Endometrium (tissue), 2 donors: Measurements from ENCODE around the gene POC1B.

Source experiments
- FAIRE-seq: peaks from 2 replicates; lab custom pipeline; 2012; peaks lifted over from hg19 to GRCh38; lab: Jason Lieb, UNC
- donor health status: control.
- donor health status: control.

Gene POC1B

GRCh38 chr12:89418228-89418910 lies 107.5 kb downstream of the POC1B start:
- no peak for FAIRE-seq

GRCh38 chr12:89417246-89417977 lies 108.4 kb downstream of the POC1B start:
- FAIRE-seq: no peak

- FAIRE-seq: no peak
These were observed 109.6 kb downstream of the POC1B start for GRCh38 chr12:89416049-89416792.

GRCh38 chr12:89414851-89415250 lies 111.0 kb downstream of the POC1B start:
- FAIRE-seq: no peak

GRCh38 chr12:89414322-89414721 lies 111.5 kb downstream of the POC1B start:
- no peak for FAIRE-seq

GRCh38 chr12:89413234-89413633 lies 112.6 kb downstream of the POC1B start:
- no peak for FAIRE-seq

- no peak for FAIRE-seq
These were observed 113.2 kb downstream of the POC1B start for GRCh38 chr12:89412665-89413064.

GRCh38 chr12:89411846-89412245 lies 114.0 kb downstream of the POC1B start:
- FAIRE-seq: no peak

- FAIRE-seq: no peak
These were observed 114.6 kb downstream of the POC1B start for GRCh38 chr12:89411234-89411633.

- no peak for FAIRE-seq
These were observed 120.1 kb downstream of the POC1B start for GRCh38 chr12:89405626-89406345.

- FAIRE-seq: no peak
These were observed 124.3 kb downstream of the POC1B start for GRCh38 chr12:89401433-89402058.

GRCh38 chr12:89400415-89400814 lies 125.4 kb downstream of the POC1B start:
- FAIRE-seq: no peak

GRCh38 chr12:89395712-89396111 lies 130.1 kb downstream of the POC1B start:
- FAIRE-seq: no peak

GRCh38 chr12:89393551-89394121 lies 132.2 kb downstream of the POC1B start:
- FAIRE-seq: no peak

GRCh38 chr12:89392391-89392790 lies 133.5 kb downstream of the POC1B start:
- no peak for FAIRE-seq

- FAIRE-seq: no peak
These were observed 134.0 kb downstream of the POC1B start for GRCh38 chr12:89391726-89392336.

GRCh38 chr12:89390802-89391673 lies 134.8 kb downstream of the POC1B start:
- FAIRE-seq: no peak

GRCh38 chr12:89389755-89390661 lies 135.8 kb downstream of the POC1B start:
- no peak for FAIRE-seq

GRCh38 chr12:89386138-89386537 lies 139.7 kb downstream of the POC1B start:
- FAIRE-seq: no peak
